ENCODE results near the gene FAM219A.

DNA sequence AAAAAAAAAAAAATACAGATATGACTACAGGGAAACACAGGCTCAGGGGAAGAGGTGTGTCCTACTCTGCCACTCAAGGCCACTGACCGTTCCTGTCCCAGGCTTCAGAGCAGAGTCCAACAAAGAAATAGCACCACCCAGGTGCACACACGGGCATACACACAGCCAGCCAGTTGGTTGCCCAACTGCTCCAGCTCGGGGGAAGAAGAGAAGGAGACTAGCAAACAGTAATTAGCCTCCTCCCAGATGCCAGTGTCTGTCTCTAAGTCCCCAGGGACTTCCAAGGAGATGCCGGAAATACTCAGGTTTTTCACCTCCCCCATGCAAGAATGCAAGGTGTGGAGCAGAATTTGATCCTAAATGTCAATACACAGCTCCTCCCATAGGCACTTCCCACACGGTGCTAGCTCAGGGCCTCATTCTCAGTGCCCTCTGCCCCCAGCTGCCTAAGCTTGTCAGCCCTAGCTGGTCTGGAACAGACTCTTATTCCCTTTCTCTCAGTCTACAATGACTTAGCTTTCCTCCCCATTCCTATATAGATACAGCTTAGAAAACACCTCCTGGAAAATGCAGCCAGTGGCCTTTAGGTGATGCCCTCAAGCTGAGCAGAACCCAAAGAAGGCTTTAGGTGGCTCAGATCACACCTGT, 83.3 kb downstream of the FAM219A start:
- TF ChIP-seq CTCF (IDR thresholded peaks at IDR 0.05), result no peak
- no peak for TF ChIP-seq POLR2AphosphoS5 (IDR thresholded peaks at IDR 0.05; ENCODE audit: low read depth, low read length)
- no peak for TF ChIP-seq TCF7L2 (IDR thresholded peaks at IDR 0.05; ENCODE audit: low read depth, low read length)
- TF ChIP-seq REST (IDR thresholded peaks at IDR 0.05; ENCODE audit: insufficient read depth in 1 of 2, low read depth in 2 of 2, low read length in 1 of 2), result no peak
- TF ChIP-seq SIN3A (IDR thresholded peaks at IDR 0.05; ENCODE audit: borderline replicate concordance, insufficient read depth, low read depth, low read length), result no peak
